Measurements from ENCODE around the gene POU5F1. TPM values are rescaled to one million over a fixed set of nuclear protein-coding genes. Genes with fewer than 3 reads are reported as not detected.
A peak's percentile ranks its signal among the peaks of the same experiment; 100 is the strongest.
"Not testable (repeated sequence)": the region's sequence is repeated elsewhere in the genome, so short reads cannot be mapped to it uniquely, and the experiment has no call there.

The POU5F1 gene
- total RNA-seq (2021) (not detected in 2 replicates), Bru-seq, nascent RNA (percentile 7 among the genes with signal in this experiment), BruChase-seq, experiment 1, labeled RNA remaining after a 2-hour chase (not detected), BruChase-seq, experiment 2, labeled RNA remaining after a 6-hour chase (percentile 11 among the genes with signal in this experiment)
- long read RNA-seq, result 0 reads

GRCh38 chr6:31170600-31170881, at the start of gene POU5F1:
Gene POU5F1, minus strand, starts transcription at chr6:31170682. Its CDS starts 62 bp downstream, at chr6:31170620.
- H3K27me3 ChIP-seq (replicated peaks; ENCODE audit: insufficient read depth, low read depth, low read length, poor library complexity), result no peaks in the 10 kb centered on the region
- H3K9me3 ChIP-seq (ENCODE audit: low read depth, low read length, poor library complexity, severe bottlenecking), result no peaks in the 10 kb centered on the region
- no peak for DNase-seq (ENCODE audit: low spot score)
- ChIA-PET CTCF (no interaction called here), POLR2A (ENCODE audit: low non-redundant PET) (no interaction called here)
- no peak within 1 kb of the TSS for H3K4me3 ChIP-seq (ENCODE audit: low read depth, low read length, poor library complexity, severe bottlenecking)
- H3K36me3 ChIP-seq (ENCODE audit: insufficient read depth, low read length, poor library complexity, severe bottlenecking), result no peaks in the 10 kb centered on the region
- no peak for TF ChIP-seq EZH2 (IDR thresholded peaks at IDR 0.05; ENCODE audit: borderline replicate concordance, low read depth, low read length, poor library complexity, severe bottlenecking)
- no peak for TF ChIP-seq CTCF (conservative IDR thresholded peaks at IDR 0.05; ENCODE audit: low read depth, low read length)
- BruUV-seq (replicated peaks), result no TSS peak
- no peak within 1 kb of the TSS for H3K27ac ChIP-seq (ENCODE audit: low read depth, low read length, poor library complexity, severe bottlenecking)
- no peaks in the 10 kb centered on the region for H3K4me1 ChIP-seq (ENCODE audit: insufficient read depth, low read length, poor library complexity, severe bottlenecking)
- intact Hi-C loops (cut with micrococcal nuclease; ENCODE audit: unreplicated experiment), result no loop called here

GRCh38 chr6:31216208-31216898, 45.9 kb upstream of the POU5F1 start:
- Histone ChIP-seq H3K36me3 (ENCODE audit: insufficient read depth, low read length, poor library complexity, severe bottlenecking) (no peaks in the 10 kb centered on the region), H3K9me3 (ENCODE audit: low read depth, low read length, poor library complexity, severe bottlenecking) (no peaks in the 10 kb centered on the region), H3K27ac (ENCODE audit: low read depth, low read length, poor library complexity, severe bottlenecking) (no peak overlapping the region), H3K27me3 (replicated peaks; ENCODE audit: insufficient read depth, low read depth, low read length, poor library complexity) (no peaks in the 10 kb centered on the region), H3K4me3 (ENCODE audit: low read depth, low read length, poor library complexity, severe bottlenecking) (no peak overlapping the region), H3K4me1 (ENCODE audit: insufficient read depth, low read length, poor library complexity, severe bottlenecking) (no peaks in the 10 kb centered on the region)
- intact Hi-C loops (cut with micrococcal nuclease; ENCODE audit: unreplicated experiment), result no loop called here
- TF ChIP-seq CTCF (conservative IDR thresholded peaks at IDR 0.05; ENCODE audit: low read depth, low read length) (no peak), EZH2 (IDR thresholded peaks at IDR 0.05; ENCODE audit: borderline replicate concordance, low read depth, low read length, poor library complexity, severe bottlenecking) (no peak)
- ChIA-PET POLR2A (ENCODE audit: low non-redundant PET) (no interaction called here), CTCF (no interaction called here)
- no peak for DNase-seq (ENCODE audit: low spot score)
- no TSS peak for BruUV-seq (replicated peaks)

- POLR2A ChIA-PET (ENCODE audit: low non-redundant PET); H3K4me1 ChIP-seq (ENCODE audit: insufficient read depth, low read length, poor library complexity, severe bottlenecking); H3K27me3 ChIP-seq (replicated peaks; ENCODE audit: insufficient read depth, low read depth, low read length, poor library complexity); BruUV-seq (replicated peaks); H3K27ac ChIP-seq (ENCODE audit: low read depth, low read length, poor library complexity, severe bottlenecking); intact Hi-C loops (cut with micrococcal nuclease; ENCODE audit: unreplicated experiment); CTCF ChIA-PET; DNase-seq (ENCODE audit: low spot score); H3K9me3 ChIP-seq (ENCODE audit: low read depth, low read length, poor library complexity, severe bottlenecking); H3K4me3 ChIP-seq (ENCODE audit: low read depth, low read length, poor library complexity, severe bottlenecking); H3K36me3 ChIP-seq (ENCODE audit: insufficient read depth, low read length, poor library complexity, severe bottlenecking): not testable (repeated sequence)
These were observed 44.7 kb upstream of the POU5F1 start for GRCh38 chr6:31215216-31215615.

DNA sequence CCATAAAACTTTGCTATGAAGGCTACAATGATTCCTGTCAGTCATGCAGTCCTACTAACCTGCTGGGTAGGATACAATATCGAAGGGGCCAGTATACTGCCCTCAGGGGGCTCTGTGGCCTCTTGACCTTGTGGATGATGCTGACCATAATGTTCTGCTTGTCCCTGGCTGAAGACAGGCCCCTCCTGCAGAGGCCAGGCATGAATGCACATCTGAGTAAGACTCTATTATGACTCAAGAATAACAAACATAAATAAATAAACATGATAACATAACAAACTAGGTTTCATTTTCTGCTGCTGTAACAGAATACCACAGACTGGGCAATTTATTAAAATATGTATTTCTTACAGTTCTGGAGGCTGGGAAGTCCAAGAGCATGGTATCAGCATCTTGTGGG, 44.0 kb upstream of the POU5F1 start:
- intact Hi-C loops (cut with micrococcal nuclease; ENCODE audit: unreplicated experiment), result no loop called here
- Histone ChIP-seq H3K4me1 (ENCODE audit: insufficient read depth, low read length, poor library complexity, severe bottlenecking) (no peaks in the 10 kb centered on the region), H3K27me3 (replicated peaks; ENCODE audit: insufficient read depth, low read depth, low read length, poor library complexity) (no peaks in the 10 kb centered on the region), H3K27ac (ENCODE audit: low read depth, low read length, poor library complexity, severe bottlenecking) (no peak overlapping the region), H3K4me3 (ENCODE audit: low read depth, low read length, poor library complexity, severe bottlenecking) (no peak overlapping the region), H3K9me3 (ENCODE audit: low read depth, low read length, poor library complexity, severe bottlenecking) (no peaks in the 10 kb centered on the region), H3K36me3 (ENCODE audit: insufficient read depth, low read length, poor library complexity, severe bottlenecking) (no peaks in the 10 kb centered on the region)
- no peak for DNase-seq (ENCODE audit: low spot score)
- CTCF ChIA-PET, result no interaction called here
- TF ChIP-seq CTCF (conservative IDR thresholded peaks at IDR 0.05; ENCODE audit: low read depth, low read length), result no peak
- TF ChIP-seq EZH2 (IDR thresholded peaks at IDR 0.05; ENCODE audit: borderline replicate concordance, low read depth, low read length, poor library complexity, severe bottlenecking), result no peak
- BruUV-seq (replicated peaks), result no TSS peak
- POLR2A ChIA-PET (ENCODE audit: low non-redundant PET), result no interaction called here

All from A673 (cell line).